ENCODE results near the gene PRSS1.
"Not testable (repeated sequence)": the region's sequence is repeated elsewhere in the genome, so short reads cannot be mapped to it uniquely, and the experiment has no call there.

The PRSS1 gene

GRCh38 chr7:142748410-142748809 lies 862 bp upstream of the PRSS1 start:
- DNase-seq, result not testable (repeated sequence)

- no peak for DNase-seq
Observed at GRCh38 chr7:142750321-142750938, 1.2 kb downstream of the PRSS1 start.

GRCh38 chr7:142751526-142752175 lies 2.4 kb downstream of the PRSS1 start:
- DNase-seq, result not testable (repeated sequence)

GRCh38 chr7:142752376-142753225 lies 3.3 kb downstream of the PRSS1 start:
- DNase-seq, result no peak

GRCh38 chr7:142753366-142753765 lies 4.1 kb downstream of the PRSS1 start:
- no peak for DNase-seq

GRCh38 chr7:142753925-142754491 lies 4.7 kb downstream of the PRSS1 start:
- DNase-seq, result not testable (repeated sequence)

GRCh38 chr7:142754681-142755575 lies 5.7 kb downstream of the PRSS1 start:
- DNase-seq, result no peak

GRCh38 chr7:142758312-142758711 lies 9.0 kb downstream of the PRSS1 start:
- DNase-seq, result not testable (repeated sequence)

- DNase-seq, result no peak
Observed at GRCh38 chr7:142759433-142759832, 10.2 kb downstream of the PRSS1 start.

GRCh38 chr7:142760071-142760642 lies 10.9 kb downstream of the PRSS1 start:
- no peak for DNase-seq

GRCh38 chr7:142761606-142762005 lies 12.3 kb downstream of the PRSS1 start:
- DNase-seq, result not testable (repeated sequence)

GRCh38 chr7:142762104-142762503 lies 12.8 kb downstream of the PRSS1 start:
- DNase-seq, result no peak

GRCh38 chr7:142767451-142767850 lies 18.2 kb downstream of the PRSS1 start:
- no peak for DNase-seq

GRCh38 chr7:142767861-142768260 lies 18.6 kb downstream of the PRSS1 start:
- no peak for DNase-seq

- not testable (repeated sequence) for DNase-seq
Observed at GRCh38 chr7:142768885-142769284, 19.6 kb downstream of the PRSS1 start.

- no peak for DNase-seq
Observed at GRCh38 chr7:142770661-142771352, 21.5 kb downstream of the PRSS1 start, which contains the start of gene PRSS2. TSS of gene PRSS2 (plus strand) at chr7:142770970. CDS start at chr7:142770983, 13 bp downstream.

- no peak for DNase-seq
Observed at GRCh38 chr7:142771353-142771723, 22.1 kb downstream of the PRSS1 start.

GRCh38 chr7:142772051-142772450 lies 22.8 kb downstream of the PRSS1 start:
- no peak for DNase-seq

- DNase-seq, result no peak
Observed at GRCh38 chr7:142772673-142773072, 23.4 kb downstream of the PRSS1 start.

GRCh38 chr7:142773230-142773629 lies 24.0 kb downstream of the PRSS1 start:
- DNase-seq, result no peak
